HEK293T (cell line): ENCODE data around the gene REN.
A peak's percentile ranks its signal among the peaks of the same experiment; 100 is the strongest.

Experiments used
- CTCF ChIA-PET: fragments of 350-600 bp; formaldehyde crosslinking; extraction: SDS; loops from one replicate; lab custom pipeline; 2021; ENCODE audit warnings: antibody characterized with exemption, inconsistent platforms; lab: Yijun Ruan, JAX
- POLR2A ChIA-PET: fragments of 350-600 bp; formaldehyde crosslinking; extraction: SDS; loops from one replicate; lab custom pipeline; 2020; ENCODE audit warnings: antibody characterized with exemption, inconsistent platforms; lab: Yijun Ruan, JAX
- DNase-seq: peaks from one replicate; pipeline ENCODE4 v3.0.0; 2012; ENCODE audit warnings: mixed read lengths; ENCODE audit errors: extremely low spot score
- ARNT ChIP-seq: fragments of 450-650 bp; IDR thresholded peaks from 2 replicates; pipeline ENCODE4 v1.6.1; 2017; ENCODE audit warnings: mild to moderate bottlenecking
- BHLHE40 ChIP-seq: fragments of 450-650 bp; IDR thresholded peaks from 2 replicates; pipeline ENCODE4 v1.6.1; 2016; ENCODE audit warnings: mild to moderate bottlenecking, moderate library complexity, borderline replicate concordance
- CTBP1 ChIP-seq: fragments of 450-650 bp; IDR thresholded peaks from 2 replicates; pipeline ENCODE4 v1.6.1; 2016; ENCODE audit warnings: borderline replicate concordance
- ELF4 ChIP-seq: fragments of 450-650 bp; IDR thresholded peaks from 2 replicates; pipeline ENCODE4 v1.6.1; 2017; ENCODE audit warnings: antibody characterized with exemption
- FOXA1 ChIP-seq: fragments of 450-650 bp; IDR thresholded peaks from 2 replicates; pipeline ENCODE4 v1.6.1; 2016; ENCODE audit warnings: mild to moderate bottlenecking
- FOXK2 ChIP-seq: fragments of 450-650 bp; IDR thresholded peaks from 2 replicates; pipeline ENCODE4 v1.6.1; 2016; ENCODE audit warnings: mild to moderate bottlenecking
- FOXM1 ChIP-seq: fragments of 450-650 bp; IDR thresholded peaks from 2 replicates; pipeline ENCODE4 v1.6.1; 2017; ENCODE audit warnings: mild to moderate bottlenecking, borderline replicate concordance
- HDGF ChIP-seq: fragments of 450-650 bp; IDR thresholded peaks from 2 replicates; pipeline ENCODE4 v1.6.1; 2017; ENCODE audit warnings: antibody characterized with exemption, borderline replicate concordance
- L3MBTL2 ChIP-seq: fragments of 450-650 bp; conservative IDR thresholded peaks from 2 replicates; pipeline ENCODE4 v1.6.1; 2016; ENCODE audit warnings: mild to moderate bottlenecking
- LEF1 ChIP-seq: fragments of 450-650 bp; IDR thresholded peaks from 2 replicates; pipeline ENCODE4 v1.6.1; 2017; ENCODE audit warnings: mild to moderate bottlenecking, borderline replicate concordance
- NFRKB ChIP-seq: fragments of 450-650 bp; IDR thresholded peaks from 2 replicates; pipeline ENCODE4 v1.6.1; 2016; ENCODE audit warnings: mild to moderate bottlenecking, moderate library complexity
- PKNOX1 ChIP-seq: fragments of 450-650 bp; IDR thresholded peaks from 2 replicates; pipeline ENCODE4 v1.6.1; 2016
- SP1 ChIP-seq: fragments of 450-650 bp; IDR thresholded peaks from 2 replicates; pipeline ENCODE4 v1.6.1; 2017
- SUZ12 ChIP-seq: fragments of 450-650 bp; IDR thresholded peaks from 2 replicates; pipeline ENCODE4 v1.6.1; 2016; ENCODE audit warnings: mild to moderate bottlenecking
- TARDBP ChIP-seq: fragments of 450-650 bp; IDR thresholded peaks from 2 replicates; pipeline ENCODE4 v1.6.1; 2016
- ZNF384 ChIP-seq: fragments of 450-650 bp; IDR thresholded peaks from 2 replicates; pipeline ENCODE4 v1.6.1; 2016

Gene REN

GRCh38 chr1:204150702-204151551, 15.2 kb downstream of the REN start:
- TF ChIP-seq CTBP1 (no peak), PKNOX1 (no peak), SP1 (no peak), NFRKB (no peak), TARDBP (no peak), SUZ12 (no peak), HDGF (no peak), FOXA1 (no peak)
- ChIA-PET CTCF (interaction anchor here (1.7 kb wide), 2 partner anchors 22 to 248 kb away, joined by 4 to 5 read pairs; no protein-coding TSS in a partner anchor), POLR2A (interaction anchor here (0.8 to 2.0 kb wide), 4 partner anchors 13 to 285 kb away, joined by 3 to 9 read pairs (median 4); partner anchors contain the start of gene PLEKHA6)
- peak; percentile 44 for DNase-seq

GRCh38 chr1:204149635-204150565, 16.2 kb downstream of the REN start:
- ChIA-PET CTCF (interaction anchor here (1.7 kb wide), 2 partner anchors 21 to 249 kb away, joined by 4 to 5 read pairs; no protein-coding TSS in a partner anchor), POLR2A (interaction anchor here (0.8 kb wide), 1 partner anchor 284 kb away, joined by 3 read pairs; no protein-coding TSS in a partner anchor)
- TF ChIP-seq SP1 (no peak), ELF4 (no peak), FOXK2 (no peak), FOXM1 (no peak), NFRKB (no peak), ZNF384 (no peak)
- no peak for DNase-seq

GRCh38 chr1:204149107-204149506, 17.0 kb downstream of the REN start:
- no peak for DNase-seq
- TF ChIP-seq FOXM1, result no peak
- TF ChIP-seq ARNT, result no peak
- TF ChIP-seq LEF1, result no peak
- no peak for TF ChIP-seq SP1
- no peak for TF ChIP-seq BHLHE40
- CTCF ChIA-PET, result no interaction called here
- POLR2A ChIA-PET, result no interaction called here

GRCh38 chr1:204147406-204148383, 18.4 kb downstream of the REN start:
- no peak for TF ChIP-seq ELF4
- no peak for TF ChIP-seq FOXA1
- TF ChIP-seq SUZ12, result no peak
- TF ChIP-seq LEF1, result no peak
- TF ChIP-seq FOXM1, result no peak
- no peak for TF ChIP-seq NFRKB
- no peak for TF ChIP-seq ARNT
- POLR2A ChIA-PET, result no interaction called here
- DNase-seq, result no peak
- CTCF ChIA-PET, result interaction anchor here (0.6 kb wide), 1 partner anchor 267 kb away, joined by 4 read pairs; no protein-coding TSS in a partner anchor

GRCh38 chr1:204146965-204147364, 19.2 kb downstream of the REN start:
- no peak for DNase-seq
- TF ChIP-seq TARDBP, result no peak
- TF ChIP-seq FOXK2, result no peak
- TF ChIP-seq FOXM1, result no peak
- no peak for TF ChIP-seq NFRKB
- TF ChIP-seq ARNT, result no peak
- no peak for TF ChIP-seq CTBP1
- no peak for TF ChIP-seq LEF1
- TF ChIP-seq HDGF, result no peak
- no peak for TF ChIP-seq L3MBTL2
- TF ChIP-seq PKNOX1, result no peak
- TF ChIP-seq SP1, result no peak
- TF ChIP-seq ZNF384, result no peak
- no peak for TF ChIP-seq FOXA1
- no peak for TF ChIP-seq BHLHE40
- no peak for TF ChIP-seq SUZ12
- ChIA-PET CTCF (no interaction called here), POLR2A (no interaction called here)

GRCh38 chr1:204146309-204146708, 19.8 kb downstream of the REN start:
- ChIA-PET POLR2A (no interaction called here), CTCF (no interaction called here)
- no peak for TF ChIP-seq SUZ12
- TF ChIP-seq ARNT, result no peak
- TF ChIP-seq FOXM1, result no peak
- TF ChIP-seq FOXK2, result no peak
- TF ChIP-seq LEF1, result no peak
- no peak for TF ChIP-seq ZNF384
- no peak for TF ChIP-seq ELF4
- no peak for TF ChIP-seq L3MBTL2
- no peak for TF ChIP-seq SP1
- DNase-seq, result no peak
